Stimulated activated CD4-positive, alpha-beta T cell treated with anti-CD3 and anti-CD28 coated beads, Interleukin-15, amount 100 ng/mL, for 1 hour (primary cell): ENCODE measurements around the gene JMJD1C.
"Not testable (repeated sequence)": the region's sequence is repeated elsewhere in the genome, so short reads cannot be mapped to it uniquely, and the experiment has no call there.

ENCODE experiments used
- DNase-seq, 2 donors: peaks; one replicate each; pipeline ENCODE4 v3.0.0-alpha.2; 2020; ENCODE audit warnings: low read depth in 1 of 2, low spot score in 1 of 2

The JMJD1C gene

GRCh38 chr10:63235136-63235535 lies 230.6 kb downstream of the JMJD1C start:
- DNase-seq, result not testable (repeated sequence)

- no peak for DNase-seq
Measured at GRCh38 chr10:63229161-63229560, 236.6 kb downstream of the JMJD1C start.

- DNase-seq, result no peak
Measured at GRCh38 chr10:63228237-63228636, 237.5 kb downstream of the JMJD1C start.

GRCh38 chr10:63227207-63227895 lies 238.4 kb downstream of the JMJD1C start:
- no peak for DNase-seq

GRCh38 chr10:63224241-63224640 lies 241.5 kb downstream of the JMJD1C start:
- DNase-seq, result no peak

- no peak for DNase-seq
Measured at GRCh38 chr10:63221950-63222349, 243.8 kb downstream of the JMJD1C start.

GRCh38 chr10:63219749-63220148 lies 246.0 kb downstream of the JMJD1C start:
- no peak for DNase-seq

- no peak for DNase-seq
Measured at GRCh38 chr10:63217120-63217605, 248.6 kb downstream of the JMJD1C start.

- no peak for DNase-seq
Measured at GRCh38 chr10:63214571-63214970, 251.2 kb downstream of the JMJD1C start.

GRCh38 chr10:63213489-63213888 lies 252.3 kb downstream of the JMJD1C start:
- DNase-seq, result no peak

GRCh38 chr10:63210611-63211196 lies 255.1 kb downstream of the JMJD1C start:
- no peak for DNase-seq

GRCh38 chr10:63209705-63210104 lies 256.1 kb downstream of the JMJD1C start:
- no peak for DNase-seq

- DNase-seq, result no peak
Measured at GRCh38 chr10:63208986-63209385, 256.8 kb downstream of the JMJD1C start.

- DNase-seq, result no peak
Measured at GRCh38 chr10:63206997-63207811, 258.6 kb downstream of the JMJD1C start.

- no peak for DNase-seq
Measured at GRCh38 chr10:63206576-63206975, 259.2 kb downstream of the JMJD1C start.

- no peak for DNase-seq
Measured at GRCh38 chr10:63205421-63205820, 260.4 kb downstream of the JMJD1C start.

- DNase-seq, result no peak
Measured at GRCh38 chr10:63204667-63205391, 260.9 kb downstream of the JMJD1C start.

GRCh38 chr10:63201118-63201517 lies 264.7 kb downstream of the JMJD1C start:
- DNase-seq, result no peak

- DNase-seq, result no peak
Measured at GRCh38 chr10:63200431-63200830, 265.3 kb downstream of the JMJD1C start.

- DNase-seq, result no peak
Measured at GRCh38 chr10:63199716-63200115, 266.1 kb downstream of the JMJD1C start.

- no peak for DNase-seq
Measured at GRCh38 chr10:63197344-63198092, 268.3 kb downstream of the JMJD1C start.
